PC-9 (cell line): ENCODE data around the gene NDC1. TPM values are rescaled to one million over a fixed set of nuclear protein-coding genes. Genes with fewer than 3 reads are reported as not detected.

ENCODE experiments used
- BruUV-seq: library from RNA; stranded (reverse); fragments of 400-500 nt; replicated peaks from 2 replicates; lab custom pipeline; 2021; lab: Mats Ljungman, UMichigan
- CTCF ChIA-PET: fragments of 300-600 bp; sonication (Branson Sonifier 250); formaldehyde crosslinking; loops from one replicate; lab custom pipeline; 2022; ENCODE audit warnings: antibody characterized with exemption; lab: Charles Lee
- POLR2A ChIA-PET: fragments of 300-600 bp; sonication (Branson Sonifier 250); formaldehyde crosslinking; loops from one replicate; lab custom pipeline; 2022; ENCODE audit warnings: antibody characterized with exemption; ENCODE audit not compliant: unreplicated experiment; lab: Charles Lee
- DNase-seq, 2 experiments: peaks; one replicate each; pipeline versions ENCODE4 v3.0.0 to v3.0.0-alpha.2; 2015 to 2022; ENCODE audit warnings: mixed read lengths in 1 of 2
- H2AFZ ChIP-seq: fragments of 200-600 bp; sonication (generic); 2 replicates; pipeline ENCODE4 v1.8.1; 2017; ENCODE audit warnings: antibody characterized with exemption
- H3F3A ChIP-seq: fragments of 200-600 bp; sonication (generic); 2 replicates; pipeline ENCODE4 v1.8.1; 2017; ENCODE audit warnings: antibody characterized with exemption, mild to moderate bottlenecking, low read depth; ENCODE audit not compliant: insufficient read depth
- H3K27ac ChIP-seq: fragments of 200-600 bp; sonication (generic); 2 replicates; pipeline ENCODE4 v1.6.1; 2016; ENCODE audit warnings: mixed run types
- H3K27me3 ChIP-seq: fragments of 200-600 bp; sonication (generic); 2 replicates; pipeline ENCODE4 v1.6.1; 2016; ENCODE audit warnings: low read depth, mixed run types; ENCODE audit not compliant: insufficient read depth
- H3K36me3 ChIP-seq: fragments of 200-600 bp; sonication (generic); 2 replicates; pipeline ENCODE4 v1.6.1; 2016; ENCODE audit warnings: low read depth, mixed run types
- H3K4me1 ChIP-seq: fragments of 200-600 bp; sonication (generic); replicated peaks from 2 replicates; pipeline ENCODE4 v1.6.1; 2016; ENCODE audit warnings: mixed run types; ENCODE audit not compliant: insufficient read depth
- H3K4me2 ChIP-seq: fragments of 200-600 bp; sonication (generic); 2 replicates; pipeline ENCODE4 v1.6.1; 2017; ENCODE audit warnings: mixed run types
- H3K4me3 ChIP-seq: fragments of 200-600 bp; sonication (generic); 2 replicates; pipeline ENCODE4 v1.6.1; 2016; ENCODE audit warnings: mixed run types
- H3K79me2 ChIP-seq: fragments of 200-600 bp; sonication (generic); 2 replicates; pipeline ENCODE4 v1.6.1; 2017; ENCODE audit warnings: low read depth, mixed run types
- H3K9me2 ChIP-seq: fragments of 200-600 bp; sonication (generic); 2 replicates; pipeline ENCODE4 v1.8.1; 2017; ENCODE audit warnings: mild to moderate bottlenecking; ENCODE audit not compliant: insufficient read depth
- H3K9me3 ChIP-seq: fragments of 200-600 bp; sonication (generic); 2 replicates; pipeline ENCODE4 v1.8.1; 2016; ENCODE audit warnings: low read depth; ENCODE audit not compliant: insufficient read depth
- H4K20me1 ChIP-seq: fragments of 200-600 bp; sonication (generic); 2 replicates; pipeline ENCODE4 v1.8.1; 2017; ENCODE audit not compliant: insufficient read depth
- EZH2 ChIP-seq: fragments of 200-600 bp; sonication (generic); IDR thresholded peaks from 2 replicates; pipeline ENCODE4 v1.8.0; 2017; ENCODE audit warnings: antibody characterized with exemption, low read depth
- intact Hi-C: fragments of 100-400 bp; cut with micrococcal nuclease; formaldehyde crosslinking; loops from one replicate; pipeline ENCODE4 v1.10.0; 2022; ENCODE audit not compliant: unreplicated experiment
- total RNA-seq: library from RNA; stranded (reverse); gene quantifications from 2 replicates; pipeline ENCODE4 v1.2.3, GENCODE V29; 2021
- TF ChIP-seq, protein P1 (sequence below): fragments of 200-600 bp; sonication (generic); conservative IDR thresholded peaks from 2 replicates; pipeline ENCODE4 v1.6.1; 2017; ENCODE audit warnings: mixed run types, antibody characterized with exemption, mild to moderate bottlenecking, moderate library complexity

NDC1 gene
- total RNA-seq, 1 experiment from 2014 or later: 47.6 TPM

DNA sequence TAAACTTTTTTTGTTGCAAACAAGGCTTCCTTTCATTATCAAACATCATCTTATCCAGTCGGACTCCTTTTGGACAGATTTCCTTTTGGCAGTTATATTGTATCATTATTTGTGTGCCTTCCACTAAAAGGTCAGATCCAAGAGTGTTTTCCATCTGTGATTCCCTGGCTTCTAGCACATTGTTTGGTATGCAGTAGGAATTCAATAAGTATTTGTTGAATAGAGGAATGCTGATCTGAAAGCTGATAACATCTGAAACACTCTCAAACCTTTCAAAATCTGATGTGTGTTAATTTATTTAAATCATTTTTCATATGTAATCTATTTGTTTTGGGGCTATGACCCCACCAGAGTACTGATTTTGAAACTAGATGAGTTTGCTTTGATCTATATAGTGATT, 39.0 kb downstream of the NDC1 start:
- H3K4me1 ChIP-seq: no peaks in the 10 kb centered on the region
- no peaks in the 10 kb centered on the region for H4K20me1 ChIP-seq
- no peak for DNase-seq
- no peak overlapping the region for H3K4me2 ChIP-seq
- BruUV-seq: no TSS peak
- ChIA-PET CTCF (no interaction called here), POLR2A (no interaction called here)
- H3F3A ChIP-seq: no peaks in the 10 kb centered on the region
- intact Hi-C loops: no loop called here
- no peak overlapping the region for H3K27ac ChIP-seq
- H2AFZ ChIP-seq: no peak overlapping the region
- H3K27me3 ChIP-seq: no peaks in the 10 kb centered on the region
- no peak overlapping the region for H3K4me3 ChIP-seq
- peaks cover 28% of the 10 kb centered on the region for H3K36me3 ChIP-seq
- no peaks in the 10 kb centered on the region for H3K9me2 ChIP-seq
- no peaks in the 10 kb centered on the region for H3K9me3 ChIP-seq
- H3K79me2 ChIP-seq: no peaks in the 10 kb centered on the region
- TF ChIP-seq, protein P1, sequence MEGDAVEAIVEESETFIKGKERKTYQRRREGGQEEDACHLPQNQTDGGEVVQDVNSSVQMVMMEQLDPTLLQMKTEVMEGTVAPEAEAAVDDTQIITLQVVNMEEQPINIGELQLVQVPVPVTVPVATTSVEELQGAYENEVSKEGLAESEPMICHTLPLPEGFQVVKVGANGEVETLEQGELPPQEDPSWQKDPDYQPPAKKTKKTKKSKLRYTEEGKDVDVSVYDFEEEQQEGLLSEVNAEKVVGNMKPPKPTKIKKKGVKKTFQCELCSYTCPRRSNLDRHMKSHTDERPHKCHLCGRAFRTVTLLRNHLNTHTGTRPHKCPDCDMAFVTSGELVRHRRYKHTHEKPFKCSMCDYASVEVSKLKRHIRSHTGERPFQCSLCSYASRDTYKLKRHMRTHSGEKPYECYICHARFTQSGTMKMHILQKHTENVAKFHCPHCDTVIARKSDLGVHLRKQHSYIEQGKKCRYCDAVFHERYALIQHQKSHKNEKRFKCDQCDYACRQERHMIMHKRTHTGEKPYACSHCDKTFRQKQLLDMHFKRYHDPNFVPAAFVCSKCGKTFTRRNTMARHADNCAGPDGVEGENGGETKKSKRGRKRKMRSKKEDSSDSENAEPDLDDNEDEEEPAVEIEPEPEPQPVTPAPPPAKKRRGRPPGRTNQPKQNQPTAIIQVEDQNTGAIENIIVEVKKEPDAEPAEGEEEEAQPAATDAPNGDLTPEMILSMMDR: no peak
- no peak for TF ChIP-seq EZH2

DNA sequence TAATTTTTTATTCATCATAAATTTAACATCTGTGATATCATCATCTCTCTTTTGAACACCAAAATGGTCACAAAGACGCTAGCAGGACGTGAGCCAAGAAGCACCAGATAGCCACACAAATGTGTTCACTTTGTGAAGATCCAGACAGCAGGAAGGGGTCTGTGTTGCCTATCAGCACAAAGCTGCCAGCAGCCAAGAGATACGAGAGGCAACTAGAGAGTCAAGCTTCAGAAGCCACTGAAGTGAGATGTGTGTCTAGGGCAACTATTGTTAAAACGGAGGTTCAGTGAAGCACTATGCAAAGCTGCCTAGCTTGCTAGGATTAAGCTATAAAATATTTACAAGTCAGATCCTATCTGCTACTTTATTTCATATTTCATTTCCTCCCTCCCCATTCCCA, 45.3 kb downstream of the NDC1 start:
- no TSS peak for BruUV-seq
- no peak for TF ChIP-seq EZH2
- TF ChIP-seq, protein P1: no peak
- no peaks in the 10 kb centered on the region for H3K79me2 ChIP-seq
- DNase-seq: no peak
- POLR2A ChIA-PET: no interaction called here
- no peaks in the 10 kb centered on the region for H3K27me3 ChIP-seq
- H3K27ac ChIP-seq: no peak overlapping the region
- H3K36me3 ChIP-seq: peaks cover 30% of the 10 kb centered on the region; the same call in 1 of the 2 replicates
- CTCF ChIA-PET: no interaction called here
- intact Hi-C loops: no loop called here
- no peaks in the 10 kb centered on the region for H3K4me1 ChIP-seq
- H2AFZ ChIP-seq: no peak overlapping the region
- no peaks in the 10 kb centered on the region for H3K9me3 ChIP-seq
- H3K4me3 ChIP-seq: no peak overlapping the region
- H3K9me2 ChIP-seq: no peaks in the 10 kb centered on the region
- no peak overlapping the region for H3K4me2 ChIP-seq
- no peaks in the 10 kb centered on the region for H4K20me1 ChIP-seq
- no peaks in the 10 kb centered on the region; the same call in 1 of the 2 replicates for H3F3A ChIP-seq

DNA sequence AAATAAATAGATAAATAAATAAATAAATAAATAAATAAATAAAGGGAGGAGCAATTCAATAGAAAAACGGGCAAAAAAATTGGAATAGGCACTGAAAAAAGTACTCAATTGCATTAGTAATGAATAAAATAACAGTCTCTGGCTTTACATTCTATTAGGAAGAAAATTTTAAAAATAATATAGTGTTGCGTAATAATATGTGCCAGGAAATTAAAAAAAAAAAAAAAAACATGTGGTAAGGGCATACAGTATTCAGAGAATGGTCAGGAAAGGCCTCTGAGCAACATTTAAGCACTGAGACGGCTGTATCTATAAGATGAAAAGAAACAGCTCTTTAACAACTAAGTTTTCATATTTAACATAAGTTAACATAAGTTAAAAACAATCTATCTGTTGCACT, 50.4 kb downstream of the NDC1 start:
- Histone ChIP-seq H3K27me3 (no peaks in the 10 kb centered on the region), H3K27ac (no peak overlapping the region), H2AFZ (no peak overlapping the region), H3F3A (no peaks in the 10 kb centered on the region; the same call in 1 of the 2 replicates), H3K36me3 (peaks cover 30% of the 10 kb centered on the region; the same call in 1 of the 2 replicates), H3K4me2 (no peak overlapping the region), H3K79me2 (no peaks in the 10 kb centered on the region), H3K4me1 (no peaks in the 10 kb centered on the region), H3K9me3 (no peaks in the 10 kb centered on the region), H3K9me2 (no peaks in the 10 kb centered on the region), H4K20me1 (no peaks in the 10 kb centered on the region), H3K4me3 (no peak overlapping the region)
- CTCF ChIA-PET: no interaction called here
- POLR2A ChIA-PET: no interaction called here
- TF ChIP-seq, protein P1: no peak
- TF ChIP-seq EZH2: no peak
- intact Hi-C loops: no loop called here
- BruUV-seq: no TSS peak
- no peak for DNase-seq
